Liver (tissue), 9 donors: ENCODE data around the gene PPOX. TPM values are rescaled to one million over a fixed set of nuclear protein-coding genes. Genes with fewer than 3 reads are reported as not detected.
A peak's percentile ranks its signal among the peaks of the same experiment; 100 is the strongest.

Experiments
- DNase-seq: peaks from one replicate; pipeline ENCODE4 v3.0.0-alpha.2; 2017; ENCODE audit warnings: low spot score
- H3K27ac ChIP-seq, 2 donors: one replicate each; pipeline ENCODE4 v1.7.0; 2013; ENCODE audit warnings: inconsistent platforms in 2 of 2, low read length in 2 of 2, control low read depth in 1 of 2, low read depth in 1 of 2, mild to moderate bottlenecking in 1 of 2
- H3K27me3 ChIP-seq, 4 donors: one replicate each; pipeline versions ENCODE4 v1.6.1 to v1.7.0; 2013; ENCODE audit warnings: low read length in 3 of 4, inconsistent platforms in 1 of 4, mild to moderate bottlenecking in 1 of 4, moderate library complexity in 1 of 4; ENCODE audit not compliant: control insufficient read depth in 4 of 4, insufficient read depth in 4 of 4
- H3K36me3 ChIP-seq, 4 donors: one replicate each; pipeline versions ENCODE4 v1.6.1 to v1.7.0; 2013; ENCODE audit warnings: low read length in 3 of 4, mild to moderate bottlenecking in 3 of 4, low read depth in 1 of 4, moderate library complexity in 1 of 4; ENCODE audit not compliant: control insufficient read depth in 4 of 4, insufficient read depth in 3 of 4
- H3K4me1 ChIP-seq, 4 donors: one replicate each; pipeline versions ENCODE4 v1.6.1 to v1.7.0; 2013; ENCODE audit warnings: low read length in 3 of 4, mild to moderate bottlenecking in 3 of 4, moderate library complexity in 1 of 4; ENCODE audit not compliant: control insufficient read depth in 4 of 4, insufficient read depth in 4 of 4
- H3K4me3 ChIP-seq, 3 donors: one replicate each; pipeline versions ENCODE4 v1.6.1 to v1.7.0; 2013; ENCODE audit warnings: low read length in 3 of 3, control low read depth in 1 of 3, low read depth in 1 of 3, mild to moderate bottlenecking in 1 of 3
- H3K9ac ChIP-seq, 2 donors: one replicate each; pipeline ENCODE4 v1.7.0; 2013; ENCODE audit warnings: low read length in 2 of 2, mild to moderate bottlenecking in 2 of 2, moderate library complexity in 2 of 2, control low read depth in 1 of 2, low read depth in 1 of 2
- H3K9me3 ChIP-seq, 4 donors: one replicate each; pipeline versions ENCODE4 v1.6.1 to v1.7.0; 2013; ENCODE audit warnings: low read length in 3 of 4; ENCODE audit not compliant: control insufficient read depth in 4 of 4
- EGR1 ChIP-seq, 2 donors: IDR thresholded peaks; 2 replicates each; pipeline ENCODE4 v1.6.1; 2016 to 2018; ENCODE audit warnings: antibody characterized with exemption in 2 of 2, low read depth in 2 of 2
- FOXA1 ChIP-seq: IDR thresholded peaks from 2 replicates; pipeline ENCODE4 v1.6.1; 2016; ENCODE audit warnings: antibody characterized with exemption
- FOXA2 ChIP-seq: IDR thresholded peaks from 2 replicates; pipeline ENCODE4 v1.6.1; 2016; ENCODE audit warnings: antibody characterized with exemption
- GABPA ChIP-seq, 2 donors: IDR thresholded peaks in 1 of 2; conservative IDR thresholded peaks in 1 of 2; 2 replicates each; pipeline ENCODE4 v1.6.1; 2016; ENCODE audit warnings: antibody characterized with exemption in 2 of 2, mild to moderate bottlenecking in 1 of 2, moderate library complexity in 1 of 2
- HNF4A ChIP-seq, 2 donors: conservative IDR thresholded peaks; 2 replicates each; pipeline ENCODE4 v1.6.1; 2016; ENCODE audit warnings: antibody characterized with exemption in 2 of 2, mild to moderate bottlenecking in 2 of 2
- HNF4G ChIP-seq: IDR thresholded peaks from 2 replicates; pipeline ENCODE4 v1.6.1; 2016; ENCODE audit warnings: antibody characterized with exemption
- JUND ChIP-seq, 2 donors: IDR thresholded peaks; 2 replicates each; pipeline ENCODE4 v1.6.1; 2016; ENCODE audit warnings: antibody characterized with exemption in 2 of 2
- MAX ChIP-seq: IDR thresholded peaks from 2 replicates; pipeline ENCODE4 v1.6.1; 2016; ENCODE audit warnings: antibody characterized with exemption
- NR2F2 ChIP-seq: IDR thresholded peaks from 2 replicates; pipeline ENCODE4 v1.6.1; 2016; ENCODE audit warnings: antibody characterized with exemption
- RAD21 ChIP-seq, 2 donors: IDR thresholded peaks; 2 replicates each; pipeline ENCODE4 v1.6.1; 2016; ENCODE audit warnings: antibody characterized with exemption in 2 of 2, mild to moderate bottlenecking in 2 of 2
- REST ChIP-seq: IDR thresholded peaks from 2 replicates; pipeline ENCODE4 v1.6.1; 2016; ENCODE audit warnings: antibody characterized with exemption, mild to moderate bottlenecking
- RXRA ChIP-seq, 2 donors: IDR thresholded peaks; 2 replicates each; pipeline ENCODE4 v1.6.1; 2017 to 2018; ENCODE audit warnings: antibody characterized with exemption in 2 of 2, mild to moderate bottlenecking in 1 of 2
- SP1 ChIP-seq: IDR thresholded peaks from 2 replicates; pipeline ENCODE4 v1.6.1; 2018; ENCODE audit warnings: antibody characterized with exemption, mild to moderate bottlenecking
- TAF1 ChIP-seq: conservative IDR thresholded peaks from 2 replicates; pipeline ENCODE4 v1.6.1; 2016; ENCODE audit warnings: antibody characterized with exemption, mild to moderate bottlenecking
- YY1 ChIP-seq: IDR thresholded peaks from 2 replicates; pipeline ENCODE4 v1.6.1; 2016; ENCODE audit warnings: antibody characterized with exemption, mild to moderate bottlenecking
- ZBTB33 ChIP-seq: IDR thresholded peaks from 2 replicates; pipeline ENCODE4 v1.6.1; 2016; ENCODE audit warnings: antibody characterized with exemption
- WGBS: extraction: QIAGEN DNeasy Blood & Tissue Kit; methylation state at CpG from one replicate; pipeline ENCODE4 v1.1.7; 2013; 5-methylcytosine and 5-hydroxymethylcytosine counted together
- polyA plus RNA-seq, 2 donors: library from polyadenylated mRNA; stranded (reverse) in 1 of 2; unstranded in 1 of 2; fragments of 200-250 nt in 1 of 2; fragments of >200 nt in 1 of 2; fragmentation: Nextera tagmentation in 1 of 2; extraction: Ambion mirVana in 1 of 2; gene quantifications; one replicate each; pipeline versions ENCODE4 v1.2.1 to v1.2.3, GENCODE V29; 2013 to 2015
- total RNA-seq, 2 donors: library from RNA; depleted of rRNA; stranded (reverse); fragments of >200 nt; gene quantifications; one replicate each; pipeline ENCODE4 v1.2.3, GENCODE V29; 2014
- TF ChIP-seq, protein P1 (sequence below): fragments of 150-350 bp; IDR thresholded peaks from 2 replicates; pipeline ENCODE4 v1.5.1; 2017; ENCODE audit warnings: improper control_type of control experiment, low read depth, low read length; ENCODE audit not compliant: missing input control
- TF ChIP-seq, protein P2 (sequence below): IDR thresholded peaks from 2 replicates; pipeline ENCODE4 v1.6.1; 2016; ENCODE audit warnings: antibody characterized with exemption
- donor health status: healthy.
- donor health status: healthy.
- donor health status: healthy.
- donor health status: healthy.
- donor health status: healthy.

Gene PPOX
- total and polyA plus RNA-seq, 4 donors = 6.2 to 106 (median 7.9) TPM

DNA sequence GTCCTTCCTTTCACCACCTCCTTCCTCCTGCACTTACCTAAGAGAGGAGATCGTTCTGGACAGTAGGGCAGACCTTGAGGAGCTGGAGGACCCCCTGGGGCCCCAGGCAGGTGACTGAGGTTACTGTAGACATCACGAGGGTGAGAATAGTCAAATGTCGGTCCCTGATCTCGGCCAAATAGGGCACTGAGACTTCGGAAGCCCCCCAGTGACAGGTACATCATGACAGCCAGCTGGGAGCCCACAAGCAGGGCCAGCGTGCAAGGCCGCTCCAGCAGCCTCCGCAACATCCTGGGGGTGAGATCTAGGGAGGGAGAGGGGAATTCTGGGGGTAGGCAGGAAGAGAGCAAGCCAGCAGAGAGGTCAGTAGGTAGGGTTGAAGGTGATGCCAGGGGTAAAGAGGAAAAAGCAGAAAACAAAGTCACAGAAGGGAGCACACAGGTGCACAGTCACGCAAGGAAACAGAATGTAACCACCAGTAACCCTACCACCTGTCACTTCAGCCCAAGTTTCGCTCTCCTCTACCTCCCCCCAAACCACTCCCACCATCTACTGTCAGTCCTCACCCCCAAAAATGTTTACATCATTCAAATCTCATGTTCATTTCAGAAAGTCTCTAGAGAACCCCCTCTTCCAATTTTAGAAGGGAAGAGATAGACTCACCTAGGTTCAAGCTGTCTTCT lies 9.7 kb downstream of the PPOX start:
- Histone ChIP-seq H3K9me3 (no peaks in the 10 kb centered on the region), H3K36me3 (peaks cover 2 to 36% (median 25%) of the 10 kb centered on the region in 4 donors), H3K27ac (peak overlapping the region in 1 of 2 donors; percentile 95), H3K9ac (peak overlapping the region; percentile 46 to 95), H3K4me1 (peaks cover 0 to 31% (median 26%) of the 10 kb centered on the region in 4 donors), H3K27me3 (no peaks in the 10 kb centered on the region), H3K4me3 (peak overlapping the region in 1 of 3 donors; percentile 80)
- TF ChIP-seq RXRA (IDR thresholded peaks at IDR 0.05) (no peak), RAD21 (IDR thresholded peaks at IDR 0.05) (no peak), FOXA1 (no peak), SP1 (no peak), TAF1 (no peak), JUND (IDR thresholded peaks at IDR 0.05) (no peak)
- DNase-seq = no peak
- WGBS = 94% methylated on average over 10 of the region's 10 CpGs

DNA sequence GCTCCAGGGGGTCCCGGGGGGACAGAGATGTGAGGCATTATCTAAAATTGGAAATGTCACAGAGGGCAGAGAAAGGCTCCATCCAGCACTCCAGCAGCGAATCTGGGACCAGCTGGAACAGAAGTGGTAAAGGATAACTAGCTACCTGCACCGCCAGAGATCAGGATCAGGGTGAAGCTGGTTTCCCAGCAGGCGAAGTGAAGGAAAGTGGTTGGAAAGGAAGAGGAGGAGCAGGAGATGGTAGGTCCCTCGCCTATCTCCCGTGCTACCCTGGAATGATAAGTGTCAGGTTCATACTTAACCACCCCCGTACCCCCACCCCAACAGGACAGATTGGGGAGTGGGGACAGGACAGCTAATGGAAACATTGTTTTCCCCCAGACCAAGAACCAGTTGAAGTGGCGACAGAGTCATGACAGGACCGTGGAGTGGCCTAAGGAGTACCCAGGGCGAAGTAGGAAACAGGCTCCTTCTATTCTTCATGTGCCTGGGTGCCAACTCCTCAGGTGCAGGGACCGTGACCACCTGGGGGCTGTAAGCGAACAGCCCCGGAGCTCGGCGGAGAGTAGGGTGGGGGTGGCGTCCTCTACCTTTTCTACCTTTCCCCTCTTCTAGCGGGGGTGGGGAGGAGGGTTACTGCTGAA lies 10.4 kb downstream of the PPOX start:
- WGBS = 25% methylated on average over 17 of the region's 17 CpGs
- peak overlapping the region; percentile 92 to 95 for H3K27ac ChIP-seq
- TF ChIP-seq, protein P1, sequence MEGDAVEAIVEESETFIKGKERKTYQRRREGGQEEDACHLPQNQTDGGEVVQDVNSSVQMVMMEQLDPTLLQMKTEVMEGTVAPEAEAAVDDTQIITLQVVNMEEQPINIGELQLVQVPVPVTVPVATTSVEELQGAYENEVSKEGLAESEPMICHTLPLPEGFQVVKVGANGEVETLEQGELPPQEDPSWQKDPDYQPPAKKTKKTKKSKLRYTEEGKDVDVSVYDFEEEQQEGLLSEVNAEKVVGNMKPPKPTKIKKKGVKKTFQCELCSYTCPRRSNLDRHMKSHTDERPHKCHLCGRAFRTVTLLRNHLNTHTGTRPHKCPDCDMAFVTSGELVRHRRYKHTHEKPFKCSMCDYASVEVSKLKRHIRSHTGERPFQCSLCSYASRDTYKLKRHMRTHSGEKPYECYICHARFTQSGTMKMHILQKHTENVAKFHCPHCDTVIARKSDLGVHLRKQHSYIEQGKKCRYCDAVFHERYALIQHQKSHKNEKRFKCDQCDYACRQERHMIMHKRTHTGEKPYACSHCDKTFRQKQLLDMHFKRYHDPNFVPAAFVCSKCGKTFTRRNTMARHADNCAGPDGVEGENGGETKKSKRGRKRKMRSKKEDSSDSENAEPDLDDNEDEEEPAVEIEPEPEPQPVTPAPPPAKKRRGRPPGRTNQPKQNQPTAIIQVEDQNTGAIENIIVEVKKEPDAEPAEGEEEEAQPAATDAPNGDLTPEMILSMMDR = no peak
- no peak for TF ChIP-seq YY1
- no peak for TF ChIP-seq TAF1
- TF ChIP-seq RXRA (IDR thresholded peaks at IDR 0.05) = no peak
- no peak for TF ChIP-seq HNF4A (conservative IDR thresholded peaks at IDR 0.05)
- TF ChIP-seq, protein P2, sequence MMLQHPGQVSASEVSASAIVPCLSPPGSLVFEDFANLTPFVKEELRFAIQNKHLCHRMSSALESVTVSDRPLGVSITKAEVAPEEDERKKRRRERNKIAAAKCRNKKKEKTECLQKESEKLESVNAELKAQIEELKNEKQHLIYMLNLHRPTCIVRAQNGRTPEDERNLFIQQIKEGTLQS = no peak
- TF ChIP-seq ZBTB33 = no peak
- TF ChIP-seq JUND (IDR thresholded peaks at IDR 0.05) = no peak
- TF ChIP-seq HNF4G = no peak
- TF ChIP-seq MAX = no peak
- TF ChIP-seq FOXA1 = no peak
- TF ChIP-seq FOXA2 = no peak
- TF ChIP-seq GABPA (IDR thresholded peaks at IDR 0.05 in 1 of 2, conservative IDR thresholded peaks at IDR 0.05 in 1 of 2) = no peak
- no peak for TF ChIP-seq EGR1 (IDR thresholded peaks at IDR 0.05; ENCODE audit: low read depth in 2 of 2)
- no peak for TF ChIP-seq RAD21 (IDR thresholded peaks at IDR 0.05)
- no peak for TF ChIP-seq NR2F2
- no peak for TF ChIP-seq REST
- H3K4me3 ChIP-seq = peak overlapping the region; percentile 70 to 98 (median 80)
- DNase-seq = no peak
- peaks cover 1 to 29% (median 20%) of the 10 kb centered on the region in 4 donors for H3K36me3 ChIP-seq
- H3K9ac ChIP-seq = peak overlapping the region; percentile 46 to 95
- peaks cover 0 to 31% (median 26%) of the 10 kb centered on the region in 4 donors for H3K4me1 ChIP-seq
- no peaks in the 10 kb centered on the region for H3K9me3 ChIP-seq
- no peaks in the 10 kb centered on the region for H3K27me3 ChIP-seq
